Bronchial epithelial cell (primary cell): ENCODE results near the gene RPL11. TPM values are rescaled to one million over a fixed set of nuclear protein-coding genes. Genes with fewer than 3 reads are reported as not detected.

Source experiments
- DNase-seq: peaks from one replicate; pipeline ENCODE4 v3.0.0-alpha.2; 2010; ENCODE audit warnings: low read depth
- FAIRE-seq: peaks from 2 replicates; lab custom pipeline; 2011; peaks lifted over from hg19 to GRCh38; lab: Jason Lieb, UNC
- H3K27me3 ChIP-seq: 2 replicates; pipeline ENCODE4 v1.5.1; 2011; ENCODE audit warnings: low read length; ENCODE audit not compliant: control insufficient read depth, insufficient read depth
- H3K36me3 ChIP-seq: 2 replicates; pipeline ENCODE4 v1.5.1; 2011; ENCODE audit warnings: low read length; ENCODE audit not compliant: control insufficient read depth, insufficient read depth
- H3K4me3 ChIP-seq: 2 replicates; pipeline ENCODE4 v1.5.1; 2011; ENCODE audit warnings: mild to moderate bottlenecking, low read depth, low read length, control low read depth
- total RNA-seq: library from RNA; depleted of rRNA; stranded (reverse); fragments of >200 nt; gene quantifications from 2 replicates; pipeline ENCODE4 v1.2.1, GENCODE V29; 2014
- TF ChIP-seq, protein P1 (sequence below): IDR thresholded peaks from 2 replicates; pipeline ENCODE4 v1.5.1; 2011; ENCODE audit warnings: mild to moderate bottlenecking, moderate library complexity, low read length, control low read depth, inconsistent platforms; ENCODE audit not compliant: insufficient read depth, severe bottlenecking

Gene RPL11
- total RNA-seq, 1 donor from 2014 or later = 1,896 TPM

DNA sequence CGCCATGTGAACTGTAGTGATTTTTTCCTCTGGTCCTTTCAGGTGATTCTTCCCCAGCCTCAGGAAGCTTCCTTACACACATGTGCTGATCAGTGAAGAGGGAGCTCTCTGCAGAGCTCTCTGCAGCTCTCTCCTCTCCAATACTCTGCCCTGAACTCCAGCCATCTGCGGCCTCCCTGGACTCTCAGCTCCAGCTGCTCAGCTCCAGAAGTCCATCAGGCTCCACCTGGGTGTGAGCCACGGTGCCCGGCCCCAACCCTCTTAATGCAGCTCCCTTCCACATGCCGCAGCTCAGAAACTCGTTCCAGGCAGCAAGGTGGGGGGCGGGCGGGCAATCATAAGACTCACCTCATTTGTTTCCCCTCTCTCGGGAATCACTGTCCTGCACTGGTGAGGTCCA lies 30.9 kb upstream of the RPL11 start:
- DNase-seq = no peak
- Histone ChIP-seq H3K4me3 (no peak overlapping the region), H3K36me3 (no peaks in the 10 kb centered on the region), H3K27me3 (no peaks in the 10 kb centered on the region)
- no peak for FAIRE-seq
- TF ChIP-seq, protein P1, sequence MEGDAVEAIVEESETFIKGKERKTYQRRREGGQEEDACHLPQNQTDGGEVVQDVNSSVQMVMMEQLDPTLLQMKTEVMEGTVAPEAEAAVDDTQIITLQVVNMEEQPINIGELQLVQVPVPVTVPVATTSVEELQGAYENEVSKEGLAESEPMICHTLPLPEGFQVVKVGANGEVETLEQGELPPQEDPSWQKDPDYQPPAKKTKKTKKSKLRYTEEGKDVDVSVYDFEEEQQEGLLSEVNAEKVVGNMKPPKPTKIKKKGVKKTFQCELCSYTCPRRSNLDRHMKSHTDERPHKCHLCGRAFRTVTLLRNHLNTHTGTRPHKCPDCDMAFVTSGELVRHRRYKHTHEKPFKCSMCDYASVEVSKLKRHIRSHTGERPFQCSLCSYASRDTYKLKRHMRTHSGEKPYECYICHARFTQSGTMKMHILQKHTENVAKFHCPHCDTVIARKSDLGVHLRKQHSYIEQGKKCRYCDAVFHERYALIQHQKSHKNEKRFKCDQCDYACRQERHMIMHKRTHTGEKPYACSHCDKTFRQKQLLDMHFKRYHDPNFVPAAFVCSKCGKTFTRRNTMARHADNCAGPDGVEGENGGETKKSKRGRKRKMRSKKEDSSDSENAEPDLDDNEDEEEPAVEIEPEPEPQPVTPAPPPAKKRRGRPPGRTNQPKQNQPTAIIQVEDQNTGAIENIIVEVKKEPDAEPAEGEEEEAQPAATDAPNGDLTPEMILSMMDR = no peak

- H3K4me3 ChIP-seq = no peak overlapping the region
- H3K36me3 ChIP-seq = no peaks in the 10 kb centered on the region
- TF ChIP-seq, protein P1 = no peak
- DNase-seq (peak; percentile 94), FAIRE-seq (peak; percentile 75)
- no peaks in the 10 kb centered on the region for H3K27me3 ChIP-seq
Measured at GRCh38 chr1:23661887-23662286, 29.7 kb upstream of the RPL11 start.

DNA sequence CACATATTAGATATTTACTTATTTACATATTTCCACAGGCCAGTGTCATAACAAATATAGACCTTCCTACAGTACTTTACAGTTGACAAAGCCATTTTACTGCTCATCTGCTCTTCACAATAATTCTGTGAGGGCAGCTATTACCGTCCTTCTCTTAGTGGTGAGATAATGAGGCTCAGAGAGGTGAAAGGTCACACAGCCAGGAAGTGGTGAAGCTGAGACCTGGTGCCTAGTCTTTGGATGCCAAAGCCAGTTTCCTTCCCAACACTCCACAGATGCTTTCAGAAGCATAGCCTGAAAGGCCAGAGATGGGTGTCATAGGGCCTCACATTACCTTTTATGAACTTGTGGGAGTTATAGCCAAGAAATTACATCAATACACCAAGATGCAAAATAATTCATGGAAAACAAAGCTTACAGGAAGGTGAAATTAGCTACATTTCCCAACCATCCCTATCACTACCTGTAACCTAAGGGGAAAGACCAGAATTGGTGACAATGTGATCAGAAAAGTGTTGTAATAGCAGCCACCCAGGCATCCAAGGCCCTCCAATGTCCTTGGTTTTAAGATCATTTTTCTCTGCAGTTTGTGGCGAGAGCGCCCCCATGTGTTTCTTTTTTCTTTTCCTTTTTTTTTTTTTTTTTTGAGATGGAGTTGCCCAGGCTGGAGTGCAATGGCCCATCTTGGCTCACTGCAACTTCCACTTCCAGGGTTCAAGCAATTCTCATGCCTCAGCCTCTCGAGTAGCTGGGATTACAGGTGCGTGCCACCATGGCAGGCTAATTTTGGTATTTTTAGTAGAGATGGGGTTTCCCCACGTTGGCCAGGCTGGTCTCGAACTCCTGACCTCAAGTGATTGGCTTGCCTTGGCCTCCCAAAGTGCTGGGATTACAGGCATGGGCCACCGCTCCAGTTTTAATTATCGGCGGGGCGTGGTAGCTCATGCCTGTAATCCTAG lies 26.5 kb upstream of the RPL11 start:
- TF ChIP-seq, protein P1 = peak; percentile 49
- no peak overlapping the region for H3K4me3 ChIP-seq

DNA sequence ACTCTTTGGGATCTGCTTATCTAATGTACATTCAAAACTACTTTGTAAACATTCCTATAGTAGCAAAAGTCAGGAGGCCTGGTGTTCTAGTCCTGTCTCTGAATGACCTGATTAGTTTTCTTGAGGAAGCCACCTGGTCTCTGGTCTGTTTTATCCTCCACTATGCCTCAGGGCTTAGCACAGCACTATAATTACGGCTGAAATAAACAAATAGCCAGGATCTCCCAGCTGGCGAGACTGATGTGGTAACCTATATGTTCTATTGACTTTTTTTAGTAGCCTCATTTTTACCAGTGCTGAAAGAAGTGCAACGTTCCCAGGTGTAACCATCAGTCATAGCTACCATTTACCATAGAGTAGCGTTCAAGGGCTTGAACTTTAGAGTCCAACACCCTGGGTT lies 24.2 kb upstream of the RPL11 start:
- H3K4me3 ChIP-seq = no peak overlapping the region
- FAIRE-seq (no peak), DNase-seq (no peak)
- H3K36me3 ChIP-seq = no peaks in the 10 kb centered on the region
- TF ChIP-seq, protein P1 = no peak
- H3K27me3 ChIP-seq = no peaks in the 10 kb centered on the region

More for the DNA sequence above, 26.5 kb upstream of the RPL11 start:
- H3K27me3 ChIP-seq = no peaks in the 10 kb centered on the region
- DNase-seq (peak; percentile 22), FAIRE-seq (no peak)
- no peaks in the 10 kb centered on the region for H3K36me3 ChIP-seq

DNA sequence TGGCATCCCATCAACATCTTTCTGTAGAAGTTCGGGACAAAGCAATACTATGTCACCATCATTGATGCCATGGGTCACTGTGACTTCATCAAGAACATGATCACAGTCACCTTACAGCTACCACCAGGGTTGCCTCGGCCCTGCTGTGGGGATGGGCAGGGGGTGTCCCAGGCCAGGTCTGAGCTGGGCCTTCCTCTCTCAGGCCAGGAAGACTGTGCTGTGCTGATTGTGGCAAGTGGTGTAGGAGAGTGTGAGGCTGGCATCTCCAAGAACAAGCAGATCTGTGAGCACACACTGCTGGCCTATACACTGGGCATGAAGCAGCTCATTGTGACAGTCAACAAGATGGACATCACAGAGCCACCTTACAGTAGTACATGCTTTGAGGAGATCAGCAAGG lies 20.9 kb upstream of the RPL11 start:
- Histone ChIP-seq H3K4me3 (no peak overlapping the region), H3K36me3 (no peaks in the 10 kb centered on the region), H3K27me3 (no peaks in the 10 kb centered on the region)
- no peak for DNase-seq
- no peak for FAIRE-seq
- TF ChIP-seq, protein P1 = no peak
